GM12878 (cell line): ENCODE results near the gene SLC38A2.

Experiments used
- ESRRA ChIP-seq: IDR thresholded peaks from 2 replicates; pipeline ENCODE4 v1.6.1; 2012; ENCODE audit warnings: mild to moderate bottlenecking, low read length, improper control_type of control experiment
- ZBTB33 ChIP-seq: fragments of 450-650 bp; IDR thresholded peaks from 2 replicates; pipeline ENCODE4 v1.6.1; 2017; ENCODE audit warnings: mild to moderate bottlenecking
- TF ChIP-seq, protein P1 (sequence below): IDR thresholded peaks from 2 replicates; pipeline ENCODE4 v1.6.1; 2012; ENCODE audit warnings: mild to moderate bottlenecking, low read depth, low read length

DNA sequence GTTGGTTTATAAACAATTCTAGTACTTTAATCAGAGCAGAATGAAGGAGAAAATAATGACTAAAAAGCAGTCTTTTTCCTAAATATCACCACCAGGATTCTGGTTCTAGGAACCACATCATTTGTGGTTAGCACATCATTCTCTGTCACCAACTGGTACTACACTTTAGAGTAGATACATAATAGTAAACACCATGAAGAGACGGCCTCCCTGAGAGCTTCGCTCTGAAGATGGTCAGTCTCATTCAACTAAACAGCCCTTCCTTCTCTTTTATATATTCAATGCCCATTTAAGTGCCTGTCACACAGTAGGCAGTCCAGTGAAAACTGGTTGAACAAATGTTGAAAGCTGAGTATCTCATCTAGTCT, 10.9 kb downstream of the SLC38A2 start:
- TF ChIP-seq, protein P1, sequence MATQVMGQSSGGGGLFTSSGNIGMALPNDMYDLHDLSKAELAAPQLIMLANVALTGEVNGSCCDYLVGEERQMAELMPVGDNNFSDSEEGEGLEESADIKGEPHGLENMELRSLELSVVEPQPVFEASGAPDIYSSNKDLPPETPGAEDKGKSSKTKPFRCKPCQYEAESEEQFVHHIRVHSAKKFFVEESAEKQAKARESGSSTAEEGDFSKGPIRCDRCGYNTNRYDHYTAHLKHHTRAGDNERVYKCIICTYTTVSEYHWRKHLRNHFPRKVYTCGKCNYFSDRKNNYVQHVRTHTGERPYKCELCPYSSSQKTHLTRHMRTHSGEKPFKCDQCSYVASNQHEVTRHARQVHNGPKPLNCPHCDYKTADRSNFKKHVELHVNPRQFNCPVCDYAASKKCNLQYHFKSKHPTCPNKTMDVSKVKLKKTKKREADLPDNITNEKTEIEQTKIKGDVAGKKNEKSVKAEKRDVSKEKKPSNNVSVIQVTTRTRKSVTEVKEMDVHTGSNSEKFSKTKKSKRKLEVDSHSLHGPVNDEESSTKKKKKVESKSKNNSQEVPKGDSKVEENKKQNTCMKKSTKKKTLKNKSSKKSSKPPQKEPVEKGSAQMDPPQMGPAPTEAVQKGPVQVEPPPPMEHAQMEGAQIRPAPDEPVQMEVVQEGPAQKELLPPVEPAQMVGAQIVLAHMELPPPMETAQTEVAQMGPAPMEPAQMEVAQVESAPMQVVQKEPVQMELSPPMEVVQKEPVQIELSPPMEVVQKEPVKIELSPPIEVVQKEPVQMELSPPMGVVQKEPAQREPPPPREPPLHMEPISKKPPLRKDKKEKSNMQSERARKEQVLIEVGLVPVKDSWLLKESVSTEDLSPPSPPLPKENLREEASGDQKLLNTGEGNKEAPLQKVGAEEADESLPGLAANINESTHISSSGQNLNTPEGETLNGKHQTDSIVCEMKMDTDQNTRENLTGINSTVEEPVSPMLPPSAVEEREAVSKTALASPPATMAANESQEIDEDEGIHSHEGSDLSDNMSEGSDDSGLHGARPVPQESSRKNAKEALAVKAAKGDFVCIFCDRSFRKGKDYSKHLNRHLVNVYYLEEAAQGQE, result no peak
- TF ChIP-seq ESRRA (no peak), ZBTB33 (no peak)
